Skeletal muscle tissue (tissue), 4 donors: Measurements from ENCODE around the gene EIF2D. TPM values are rescaled to one million over a fixed set of nuclear protein-coding genes. Genes with fewer than 3 reads are reported as not detected.
"Not testable (repeated sequence)": the region's sequence is repeated elsewhere in the genome, so short reads cannot be mapped to it uniquely, and the experiment has no call there.

Source experiments
- H3K27ac ChIP-seq: one replicate; pipeline ENCODE4 v1.7.0; 2013; ENCODE audit warnings: mild to moderate bottlenecking, low read depth, low read length, inconsistent platforms
- H3K27me3 ChIP-seq, 3 donors: one replicate each; pipeline ENCODE4 v1.7.0; 2013; ENCODE audit warnings: low read length in 3 of 3; ENCODE audit not compliant: control insufficient read depth in 3 of 3, insufficient read depth in 3 of 3
- H3K36me3 ChIP-seq, 3 donors: one replicate each; pipeline ENCODE4 v1.7.0; 2013; ENCODE audit warnings: low read length in 3 of 3; ENCODE audit not compliant: control insufficient read depth in 3 of 3, insufficient read depth in 3 of 3
- H3K4me1 ChIP-seq, 3 donors: one replicate each; pipeline ENCODE4 v1.7.0; 2013; ENCODE audit warnings: low read length in 3 of 3, mild to moderate bottlenecking in 3 of 3; ENCODE audit not compliant: control insufficient read depth in 3 of 3, insufficient read depth in 3 of 3
- H3K4me3 ChIP-seq, 3 donors: one replicate each; pipeline ENCODE4 v1.7.0; 2013; ENCODE audit warnings: low read length in 3 of 3
- H3K9ac ChIP-seq, 3 donors: one replicate each; pipeline ENCODE4 v1.7.0; 2013; ENCODE audit warnings: low read length in 3 of 3, mild to moderate bottlenecking in 3 of 3, moderate library complexity in 2 of 3, low read depth in 1 of 3
- H3K9me3 ChIP-seq, 3 donors: one replicate each; pipeline ENCODE4 v1.7.0; 2013; ENCODE audit warnings: low read length in 3 of 3; ENCODE audit not compliant: control insufficient read depth in 3 of 3
- total RNA-seq: library from RNA; depleted of rRNA; stranded (reverse); fragments of >200 nt; gene quantifications from one replicate; pipeline ENCODE4 v1.2.3, GENCODE V29; 2014
- donor health status: Osteomylitis.

Gene EIF2D
- total RNA-seq, 1 donor from 2014 or later, result 25.6 TPM

DNA sequence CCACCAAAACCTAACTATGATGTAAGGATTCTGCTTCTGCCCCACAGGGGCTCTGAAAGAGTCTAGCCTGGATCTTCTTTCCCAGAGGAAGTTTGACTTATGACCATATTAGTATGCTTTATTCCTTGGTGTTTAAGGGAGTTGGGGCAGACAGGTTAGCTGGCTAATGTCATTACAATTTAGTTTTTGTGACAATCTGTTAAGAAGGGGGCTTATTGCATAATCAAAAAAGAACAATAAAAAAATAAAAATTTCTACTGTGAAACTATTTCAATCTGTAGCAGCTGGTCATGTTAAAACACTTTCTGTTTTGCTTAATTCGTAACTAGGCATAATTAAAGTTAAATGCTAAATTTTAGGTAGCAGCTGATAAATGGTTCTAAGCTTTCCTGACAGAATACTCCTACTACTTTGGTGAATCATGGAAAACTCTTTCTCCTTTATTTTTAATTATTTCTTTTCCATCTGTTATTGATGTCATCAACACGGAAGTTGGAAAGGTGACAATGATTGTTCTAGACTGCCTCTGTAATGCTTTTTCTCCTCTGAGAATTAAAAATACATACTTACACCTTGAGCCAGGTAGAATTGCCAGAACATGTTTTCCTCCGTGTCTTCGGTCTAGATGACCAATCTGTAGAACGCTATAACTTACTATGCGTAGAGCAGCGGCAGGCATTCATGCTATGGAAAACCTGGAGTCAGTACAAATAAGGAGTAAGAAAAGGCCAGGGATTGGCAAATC lies 41.6 kb upstream of the EIF2D start:
- Histone ChIP-seq H3K4me1 (peaks cover 18 to 23% (median 21%) of the 10 kb centered on the region in 3 donors), H3K4me3 (no peak overlapping the region), H3K27ac (no peak overlapping the region), H3K27me3 (no peaks in the 10 kb centered on the region), H3K9ac (no peak overlapping the region), H3K9me3 (no peaks in the 10 kb centered on the region), H3K36me3 (no peaks in the 10 kb centered on the region)

DNA sequence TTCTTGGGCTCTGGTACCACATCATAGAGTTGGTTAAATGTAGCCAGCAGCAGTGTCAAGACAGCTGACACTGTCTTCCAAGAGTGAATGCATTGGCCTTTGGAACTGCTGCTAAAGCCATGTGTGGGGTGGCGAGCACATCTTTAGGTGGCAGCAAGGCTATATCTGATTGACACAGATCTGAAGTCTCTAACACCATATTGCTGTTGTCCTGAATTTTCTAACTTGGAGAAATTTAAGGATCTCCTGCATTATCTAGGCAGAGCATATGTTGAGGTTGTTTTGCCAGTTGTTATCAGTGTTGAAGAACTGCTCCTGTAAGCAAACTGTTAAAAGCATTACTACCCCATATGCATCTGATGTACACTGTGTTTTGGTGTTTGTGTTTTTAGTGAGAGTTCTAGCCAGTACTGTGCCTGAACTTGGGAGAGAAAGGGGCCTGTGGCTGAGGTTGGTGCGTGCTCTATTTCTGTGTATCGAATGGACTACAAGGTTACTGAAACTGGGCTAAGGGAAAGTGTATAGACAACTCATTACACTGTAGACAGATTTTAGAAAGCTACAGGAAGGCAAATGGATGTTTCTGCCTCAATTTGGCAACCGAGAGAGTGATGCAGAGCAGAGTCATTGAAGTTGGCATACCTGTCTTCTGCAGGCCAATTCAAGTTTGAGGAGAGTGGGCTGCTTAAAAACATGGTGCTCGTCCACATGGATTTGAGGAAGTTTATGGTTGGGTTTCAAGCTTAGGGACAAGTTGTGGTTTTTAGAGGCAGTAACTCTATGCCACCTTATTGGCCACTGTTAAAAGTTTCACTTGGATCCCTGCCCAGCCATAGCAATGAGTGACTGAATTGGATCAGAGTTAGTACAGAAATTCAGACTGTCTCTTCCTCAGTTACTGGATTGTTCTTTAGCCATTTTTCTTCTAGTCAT lies 40.0 kb upstream of the EIF2D start:
- Histone ChIP-seq H3K4me1 (peaks cover 2 to 6% (median 6%) of the 10 kb centered on the region in 3 donors), H3K4me3 (no peak overlapping the region), H3K9me3 (no peaks in the 10 kb centered on the region), H3K9ac (no peak overlapping the region), H3K27ac (no peak overlapping the region), H3K27me3 (no peaks in the 10 kb centered on the region), H3K36me3 (peaks cover 0 to 8% (median 3%) of the 10 kb centered on the region in 3 donors)

GRCh38 chr1:206651014-206651413 lies 38.7 kb upstream of the EIF2D start:
- H3K4me1 ChIP-seq, result peaks cover 0 to 4% (median 2%) of the 10 kb centered on the region in 3 donors
- H3K9me3 ChIP-seq, result no peaks in the 10 kb centered on the region
- no peak overlapping the region for H3K4me3 ChIP-seq
- H3K27ac ChIP-seq, result no peak overlapping the region
- no peak overlapping the region for H3K9ac ChIP-seq
- H3K36me3 ChIP-seq, result peaks cover 0 to 8% (median 3%) of the 10 kb centered on the region in 3 donors
- H3K27me3 ChIP-seq, result no peaks in the 10 kb centered on the region

DNA sequence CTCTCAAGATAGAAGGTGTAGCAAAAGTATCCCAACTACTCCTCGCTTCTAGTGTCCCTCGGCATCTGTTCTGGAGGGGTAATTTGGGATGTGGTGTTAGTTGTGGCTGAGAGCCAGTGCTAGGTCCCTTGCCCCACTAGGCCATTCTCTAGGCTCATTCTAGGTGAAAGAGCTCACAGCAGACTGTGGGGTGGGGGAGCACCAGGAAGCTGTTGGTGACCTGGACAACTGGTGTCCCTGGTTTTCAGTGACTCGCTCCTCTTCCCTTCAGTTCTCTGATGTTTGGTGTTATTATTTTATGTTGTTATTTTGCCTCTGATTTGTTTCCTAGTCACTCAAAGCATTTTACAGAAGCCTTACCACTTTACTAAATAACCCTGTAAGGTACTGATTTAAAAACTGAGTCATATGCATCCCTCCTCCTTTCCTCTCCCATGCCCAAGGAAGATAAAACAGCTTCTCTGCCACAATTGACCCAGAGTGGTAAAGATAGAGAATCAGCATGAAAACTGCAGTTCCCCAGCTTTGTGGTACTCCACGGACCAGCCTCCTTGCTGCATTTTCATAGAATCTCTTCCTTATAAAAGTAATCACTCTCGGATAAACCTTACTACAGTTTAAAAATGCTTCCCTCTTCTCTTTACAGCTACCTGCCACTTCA lies 37.1 kb upstream of the EIF2D start:
- Histone ChIP-seq H3K9me3 (no peaks in the 10 kb centered on the region), H3K9ac (no peak overlapping the region), H3K27ac (no peak overlapping the region), H3K4me3 (no peak overlapping the region), H3K36me3 (peaks cover 0 to 8% (median 3%) of the 10 kb centered on the region in 3 donors), H3K4me1 (peaks cover 0 to 2% (median 0%) of the 10 kb centered on the region in 3 donors), H3K27me3 (no peaks in the 10 kb centered on the region)

DNA sequence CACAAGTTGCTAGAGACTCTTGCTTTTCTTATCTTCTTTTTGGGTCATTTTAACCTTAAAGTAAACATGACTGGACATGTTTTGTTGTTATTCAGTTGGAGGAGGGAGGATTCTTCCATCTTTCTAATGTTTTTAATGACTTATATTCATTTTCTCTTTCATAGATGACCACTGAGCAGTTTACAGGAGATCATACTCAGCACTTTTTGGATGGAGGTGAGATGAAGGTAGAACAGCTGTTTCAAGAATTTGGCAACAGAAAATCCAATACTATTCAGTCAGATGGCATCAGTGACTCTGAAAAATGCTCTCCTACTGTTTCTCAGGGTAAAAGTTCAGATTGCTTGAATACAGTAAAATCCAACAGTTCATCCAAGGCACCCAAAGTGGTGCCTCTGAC lies 35.0 kb upstream of the EIF2D start:
- H3K9me3 ChIP-seq, result no peaks in the 10 kb centered on the region
- H3K4me3 ChIP-seq, result no peak overlapping the region
- H3K27ac ChIP-seq, result no peak overlapping the region
- no peak overlapping the region for H3K9ac ChIP-seq
- no peaks in the 10 kb centered on the region for H3K4me1 ChIP-seq
- H3K36me3 ChIP-seq, result peaks cover 0 to 8% (median 3%) of the 10 kb centered on the region in 3 donors
- H3K27me3 ChIP-seq, result no peaks in the 10 kb centered on the region

DNA sequence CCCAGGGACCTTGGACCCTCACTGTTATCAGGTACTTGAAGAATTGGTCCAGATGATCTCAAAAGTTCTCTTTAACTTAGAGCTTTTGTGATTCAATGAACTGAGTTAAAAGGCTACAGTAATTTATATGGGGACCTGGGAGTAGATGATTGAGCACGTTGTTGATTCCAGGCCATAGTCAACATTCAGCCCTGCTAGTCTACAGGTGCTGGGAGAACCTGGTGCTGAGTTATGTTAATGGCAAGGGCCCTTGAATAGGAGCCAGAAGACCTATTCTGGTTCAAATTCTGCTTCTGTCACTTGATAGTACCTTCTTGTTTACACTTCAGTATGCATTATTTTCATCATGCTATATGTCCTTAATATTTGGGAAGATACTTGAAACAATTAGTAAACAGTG lies 34.2 kb upstream of the EIF2D start:
- Histone ChIP-seq H3K4me1 (no peaks in the 10 kb centered on the region), H3K27ac (no peak overlapping the region), H3K4me3 (no peak overlapping the region), H3K27me3 (no peaks in the 10 kb centered on the region), H3K9ac (no peak overlapping the region), H3K9me3 (no peaks in the 10 kb centered on the region), H3K36me3 (peaks cover 0 to 8% (median 3%) of the 10 kb centered on the region in 3 donors)

- Histone ChIP-seq H3K9ac (no peak overlapping the region), H3K9me3 (no peaks in the 10 kb centered on the region), H3K27ac (no peak overlapping the region), H3K4me3 (no peak overlapping the region), H3K27me3 (no peaks in the 10 kb centered on the region), H3K36me3 (peaks cover 0 to 8% (median 3%) of the 10 kb centered on the region in 3 donors), H3K4me1 (no peaks in the 10 kb centered on the region)
Observed at GRCh38 chr1:206643118-206643698, 30.9 kb upstream of the EIF2D start.

DNA sequence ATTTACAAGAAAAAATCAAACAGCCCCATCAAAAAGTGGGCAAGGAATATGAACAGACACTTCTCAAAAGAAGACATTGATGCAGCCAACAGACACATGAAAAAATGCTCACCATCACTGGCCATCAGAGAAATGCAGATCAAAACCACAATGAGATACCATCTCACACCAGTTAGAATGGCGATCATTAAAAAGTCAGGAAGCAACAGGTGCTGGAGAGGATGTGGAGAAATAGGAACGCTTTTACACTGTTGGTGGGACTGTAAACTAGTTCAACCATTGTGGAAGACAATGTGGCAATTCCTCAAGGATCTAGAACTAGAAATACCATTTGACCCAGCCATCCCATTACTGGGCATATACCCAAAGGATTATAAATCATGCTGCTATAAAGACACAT lies 29.8 kb upstream of the EIF2D start:
- H3K36me3 ChIP-seq, H3K9me3 ChIP-seq, H3K4me3 ChIP-seq: not testable (repeated sequence)

GRCh38 chr1:206637605-206638004 lies 25.3 kb upstream of the EIF2D start:
- H3K4me1 ChIP-seq, result peaks cover 9 to 13% (median 9%) of the 10 kb centered on the region in 3 donors
- H3K4me3 ChIP-seq, result no peak overlapping the region
- no peaks in the 10 kb centered on the region for H3K36me3 ChIP-seq
- H3K27me3 ChIP-seq, result no peaks in the 10 kb centered on the region
- H3K9ac ChIP-seq, result no peak overlapping the region
- no peaks in the 10 kb centered on the region for H3K9me3 ChIP-seq
- H3K27ac ChIP-seq, result no peak overlapping the region

More for the DNA sequence above, 29.8 kb upstream of the EIF2D start:
- H3K27ac ChIP-seq, H3K27me3 ChIP-seq, H3K9ac ChIP-seq, H3K4me1 ChIP-seq: not testable (repeated sequence)
